Ishikawa (cell line): ENCODE data around the gene RGS16.

Experiments
- CEBPB ChIP-seq: IDR thresholded peaks from 2 replicates; pipeline ENCODE4 v1.6.1; 2012
- CREB1 ChIP-seq: IDR thresholded peaks from 2 replicates; pipeline ENCODE4 v1.6.1; 2012; ENCODE audit warnings: low read depth
- EGR1 ChIP-seq: IDR thresholded peaks from 2 replicates; pipeline ENCODE4 v1.6.1; 2012
- EP300 ChIP-seq: IDR thresholded peaks from 2 replicates; pipeline ENCODE4 v1.6.1; 2012; ENCODE audit warnings: borderline replicate concordance
- FOXM1 ChIP-seq: IDR thresholded peaks from 2 replicates; pipeline ENCODE4 v1.6.1; 2012; ENCODE audit warnings: low read depth, borderline replicate concordance
- MAX ChIP-seq: IDR thresholded peaks from 2 replicates; pipeline ENCODE4 v1.6.1; 2012
- NFIC ChIP-seq: IDR thresholded peaks from 2 replicates; pipeline ENCODE4 v1.6.1; 2012
- RAD21 ChIP-seq: IDR thresholded peaks from 2 replicates; pipeline ENCODE4 v1.6.1; 2012; ENCODE audit warnings: low read depth
- REST ChIP-seq: IDR thresholded peaks from 2 replicates; pipeline ENCODE4 v1.6.1; 2012; ENCODE audit warnings: low read depth, mild to moderate bottlenecking
- TAF1 ChIP-seq: IDR thresholded peaks from 2 replicates; pipeline ENCODE4 v1.6.1; 2012; ENCODE audit warnings: low read depth, mild to moderate bottlenecking
- TCF12 ChIP-seq: IDR thresholded peaks from 2 replicates; pipeline ENCODE4 v1.6.1; 2012; ENCODE audit warnings: low read depth
- TEAD4 ChIP-seq: IDR thresholded peaks from 2 replicates; pipeline ENCODE4 v1.6.1; 2012
- USF1 ChIP-seq: IDR thresholded peaks from 2 replicates; pipeline ENCODE4 v1.6.1; 2012
- YY1 ChIP-seq: IDR thresholded peaks from 2 replicates; pipeline ENCODE4 v1.6.1; 2012; ENCODE audit warnings: low read depth
- ZBTB7A ChIP-seq: IDR thresholded peaks from 2 replicates; pipeline ENCODE4 v1.6.1; 2012; ENCODE audit warnings: low read depth

RGS16 gene

GRCh38 chr1:182556279-182556678 is 47.9 kb downstream of the RGS16 start:
- no peak for TF ChIP-seq YY1
- TF ChIP-seq FOXM1, result no peak
- no peak for TF ChIP-seq TAF1

- TF ChIP-seq CREB1 (no peak), REST (no peak), TEAD4 (no peak), NFIC (no peak), RAD21 (no peak), CEBPB (no peak), EGR1 (no peak), TAF1 (no peak), USF1 (no peak), ZBTB7A (no peak), FOXM1 (no peak), TCF12 (no peak), MAX (no peak), YY1 (no peak), EP300 (no peak)
These were observed 48.7 kb downstream of the RGS16 start for GRCh38 chr1:182555493-182555892.

GRCh38 chr1:182552527-182552926 is 51.7 kb downstream of the RGS16 start:
- TF ChIP-seq REST, result no peak
- TF ChIP-seq TEAD4, result no peak
- TF ChIP-seq EGR1, result no peak
- TF ChIP-seq CREB1, result no peak
- no peak for TF ChIP-seq EP300
- no peak for TF ChIP-seq RAD21
- no peak for TF ChIP-seq TCF12
- TF ChIP-seq NFIC, result no peak

GRCh38 chr1:182549811-182550210 is 54.4 kb downstream of the RGS16 start:
- TF ChIP-seq RAD21 (no peak), TCF12 (no peak), EGR1 (no peak), EP300 (no peak), CEBPB (no peak), NFIC (no peak), REST (no peak), FOXM1 (no peak), TEAD4 (no peak), MAX (no peak), CREB1 (no peak), ZBTB7A (no peak)

GRCh38 chr1:182549346-182549745 is 54.8 kb downstream of the RGS16 start:
- TF ChIP-seq NFIC (no peak), ZBTB7A (no peak), FOXM1 (no peak), CEBPB (no peak), USF1 (no peak), RAD21 (no peak)
